Sigmoid colon (tissue), 7 donors: Measurements from ENCODE around the gene GRIN1. TPM values are rescaled to one million over a fixed set of nuclear protein-coding genes. Genes with fewer than 3 reads are reported as not detected.
"Not testable (repeated sequence)": the region's sequence is repeated elsewhere in the genome, so short reads cannot be mapped to it uniquely, and the experiment has no call there.

Experiments used
- DNase-seq: peaks from one replicate; pipeline ENCODE4 v3.0.0-alpha.2; 2019
- H3K27ac ChIP-seq, 4 donors: fragments of 200-600 bp; sonication (generic); one replicate each; pipeline ENCODE4 v1.5.1; 2016 to 2019; ENCODE audit warnings: mild to moderate bottlenecking in 1 of 4
- H3K27me3 ChIP-seq, 3 donors: fragments of 200-600 bp; sonication (generic); one replicate each; pipeline ENCODE4 v1.5.1; 2019; ENCODE audit warnings: mild to moderate bottlenecking in 1 of 3
- H3K36me3 ChIP-seq, 4 donors: fragments of 200-600 bp; sonication (generic); one replicate each; pipeline ENCODE4 v1.5.1; 2016 to 2019
- H3K4me1 ChIP-seq, 4 donors: fragments of 200-600 bp; sonication (generic); one replicate each; pipeline ENCODE4 v1.5.1; 2017 to 2019
- H3K4me3 ChIP-seq, 4 donors: fragments of 200-600 bp; sonication (generic); one replicate each; pipeline ENCODE4 v1.5.1; 2017 to 2019; ENCODE audit warnings: mild to moderate bottlenecking in 2 of 4, moderate library complexity in 1 of 4
- H3K9me3 ChIP-seq, 4 donors: fragments of 200-600 bp in 3 of 4; sonication (generic) in 3 of 4; one replicate each; pipeline versions ENCODE4 v1.5.1 to v1.6.1; 2013 to 2019
- EP300 ChIP-seq, 4 donors: sonication (generic); formaldehyde crosslinking; IDR thresholded peaks; one replicate each; pipeline ENCODE4 v1.6.1; 2017; ENCODE audit warnings: antibody characterized with exemption in 4 of 4
- POLR2A ChIP-seq, 2 donors: fragments of 450-650 bp; IDR thresholded peaks; one replicate each; pipeline ENCODE4 v1.6.1; 2016; ENCODE audit warnings: antibody characterized with exemption in 2 of 2, mild to moderate bottlenecking in 2 of 2, moderate library complexity in 2 of 2
- POLR2AphosphoS5 ChIP-seq, 4 donors: sonication (generic); formaldehyde crosslinking; IDR thresholded peaks; one replicate each; pipeline ENCODE4 v1.6.1; 2017; ENCODE audit warnings: antibody characterized with exemption in 4 of 4
- WGBS, 2 donors: extraction: QIAGEN DNeasy Blood & Tissue Kit; methylation state at CpG; one replicate each; pipeline ENCODE4 v1.1.7; 2013; 5-methylcytosine and 5-hydroxymethylcytosine counted together
- intact Hi-C: fragments of 100-400 bp; cut with DNase I; formaldehyde crosslinking; loops from one replicate; pipeline ENCODE4 v1.15.1; 2023
- polyA plus RNA-seq, 3 donors: library from polyadenylated mRNA; stranded (reverse); fragments of 200-250 nt; gene quantifications; one replicate each; pipeline ENCODE4 v1.2.3, GENCODE V29; 2013
- total RNA-seq, 4 donors: library from RNA; depleted of rRNA; stranded (reverse); fragments of >200 nt; gene quantifications; one replicate each; pipeline ENCODE4 v1.1.0, GENCODE V29; 2016
- TF ChIP-seq, protein P1 (sequence below), 4 experiments: fragments of 450-650 bp in 3 of 4; fragments of 200-600 bp in 1 of 4; IDR thresholded peaks; one replicate each; pipeline ENCODE4 v1.5.1; 2016 to 2019; ENCODE audit warnings: antibody characterized with exemption in 4 of 4, mild to moderate bottlenecking in 3 of 4, moderate library complexity in 2 of 4
- donor health status: healthy with polysubstance abuse.
- donor health status: Bipolar disorder and iron deficiency.
- donor health status: healthy.

Gene GRIN1
- total and polyA plus RNA-seq, 7 donors: 0.16 to 1.1 (median 0.41) TPM; not detected in 2

DNA sequence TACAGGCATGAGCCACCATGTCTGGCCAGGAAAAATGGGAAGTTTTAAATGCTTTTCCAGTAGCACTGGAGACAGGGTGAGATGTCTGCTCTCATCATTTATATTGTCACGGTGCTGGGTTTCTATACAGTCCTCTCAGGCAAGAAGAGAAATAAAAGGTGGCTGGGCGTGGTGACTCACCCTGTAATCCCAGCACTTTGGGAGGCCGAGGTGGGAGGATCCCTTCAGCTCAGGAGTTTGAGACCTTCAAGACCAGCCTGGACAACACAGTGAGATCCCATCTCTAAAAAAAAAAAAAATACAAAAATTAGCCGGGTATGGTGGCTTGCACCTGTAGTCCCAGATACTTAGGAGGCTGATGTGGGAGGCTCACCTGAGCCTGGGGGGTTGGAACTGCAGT is 4.8 kb upstream of the GRIN1 start:
- Histone ChIP-seq H3K9me3 (peaks cover 0 to 7% (median 4%) of the 10 kb centered on the region in 4 donors), H3K4me3 (no peak overlapping the region), H3K27ac (no peak overlapping the region), H3K27me3 (peaks cover 26 to 81% (median 32%) of the 10 kb centered on the region in 3 donors), H3K4me1 (peaks cover 0 to 19% (median 12%) of the 10 kb centered on the region in 4 donors), H3K36me3 (no peaks in the 10 kb centered on the region)
- intact Hi-C loops: no loop called here
- 59 to 84% methylated on average over 4 of the region's 4 CpGs for WGBS, 2 donors
- no peak for DNase-seq
- TF ChIP-seq, protein P1, sequence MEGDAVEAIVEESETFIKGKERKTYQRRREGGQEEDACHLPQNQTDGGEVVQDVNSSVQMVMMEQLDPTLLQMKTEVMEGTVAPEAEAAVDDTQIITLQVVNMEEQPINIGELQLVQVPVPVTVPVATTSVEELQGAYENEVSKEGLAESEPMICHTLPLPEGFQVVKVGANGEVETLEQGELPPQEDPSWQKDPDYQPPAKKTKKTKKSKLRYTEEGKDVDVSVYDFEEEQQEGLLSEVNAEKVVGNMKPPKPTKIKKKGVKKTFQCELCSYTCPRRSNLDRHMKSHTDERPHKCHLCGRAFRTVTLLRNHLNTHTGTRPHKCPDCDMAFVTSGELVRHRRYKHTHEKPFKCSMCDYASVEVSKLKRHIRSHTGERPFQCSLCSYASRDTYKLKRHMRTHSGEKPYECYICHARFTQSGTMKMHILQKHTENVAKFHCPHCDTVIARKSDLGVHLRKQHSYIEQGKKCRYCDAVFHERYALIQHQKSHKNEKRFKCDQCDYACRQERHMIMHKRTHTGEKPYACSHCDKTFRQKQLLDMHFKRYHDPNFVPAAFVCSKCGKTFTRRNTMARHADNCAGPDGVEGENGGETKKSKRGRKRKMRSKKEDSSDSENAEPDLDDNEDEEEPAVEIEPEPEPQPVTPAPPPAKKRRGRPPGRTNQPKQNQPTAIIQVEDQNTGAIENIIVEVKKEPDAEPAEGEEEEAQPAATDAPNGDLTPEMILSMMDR (IDR thresholded peaks at IDR 0.05): no peak
- TF ChIP-seq POLR2AphosphoS5 (IDR thresholded peaks at IDR 0.05) (no peak), EP300 (IDR thresholded peaks at IDR 0.05) (no peak), POLR2A (IDR thresholded peaks at IDR 0.05) (no peak)

DNA sequence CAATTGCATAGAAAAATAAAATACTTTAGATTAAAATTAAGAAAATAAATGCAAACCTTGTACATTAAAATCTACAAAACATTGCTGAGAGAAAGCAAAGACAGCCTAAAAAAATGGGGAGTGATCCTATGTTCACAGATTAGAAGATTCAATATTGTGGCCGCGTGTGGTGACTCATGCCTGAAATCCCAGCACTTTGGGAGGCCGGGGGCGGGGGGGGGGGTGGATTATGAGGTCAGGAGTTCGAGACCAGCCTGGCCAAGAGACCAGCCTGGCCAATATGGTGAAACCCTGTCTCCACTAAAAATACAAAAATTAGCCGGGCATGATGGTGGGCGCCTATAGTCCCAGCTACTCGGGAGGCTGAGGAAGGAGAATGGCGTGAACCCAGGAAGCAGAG is 3.8 kb upstream of the GRIN1 start:
- intact Hi-C loops, H3K4me3 ChIP-seq, DNase-seq, H3K27ac ChIP-seq, H3K36me3 ChIP-seq, H3K9me3 ChIP-seq: not testable (repeated sequence)
- 77 to 81% methylated on average over 9 of the region's 9 CpGs for WGBS, 2 donors
- Histone ChIP-seq H3K4me1 (peaks cover 0 to 15% (median 11%) of the 10 kb centered on the region in 4 donors), H3K27me3 (peaks cover 35 to 89% (median 41%) of the 10 kb centered on the region in 3 donors)

DNA sequence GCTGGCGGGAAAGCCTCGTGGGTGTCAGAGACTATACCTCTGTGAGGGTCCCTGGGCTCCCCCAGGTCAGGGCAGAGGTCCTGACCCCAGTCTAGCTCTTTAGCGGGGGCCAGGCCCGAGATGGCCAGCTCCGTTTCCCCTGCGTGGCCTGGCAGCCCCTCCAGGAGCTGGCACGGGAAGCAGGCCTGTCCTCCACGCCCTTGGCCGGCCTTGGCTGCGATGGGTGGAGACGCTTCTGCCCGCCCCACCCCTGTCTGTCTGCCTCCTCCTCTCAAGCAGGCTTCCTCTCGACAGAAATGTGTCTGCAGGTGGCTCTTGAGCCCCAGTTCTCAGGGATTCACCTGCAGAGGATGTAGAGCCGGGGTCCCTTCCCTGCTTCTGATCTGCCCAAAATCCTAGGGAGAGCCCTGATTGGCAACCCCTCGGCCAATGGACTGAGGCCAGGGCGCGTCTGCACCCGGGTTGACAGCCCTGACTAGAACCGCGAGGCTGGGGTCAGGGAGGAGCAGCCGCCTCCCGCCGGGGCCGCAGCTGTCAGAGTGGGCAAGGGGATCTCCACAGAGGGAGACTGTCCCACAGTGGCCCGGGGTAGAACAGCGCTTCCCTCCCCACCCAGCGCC is 2.6 kb upstream of the GRIN1 start:
- no peaks in the 10 kb centered on the region for H3K36me3 ChIP-seq
- H3K9me3 ChIP-seq: no peaks in the 10 kb centered on the region
- H3K4me1 ChIP-seq: peaks cover 0 to 12% (median 9%) of the 10 kb centered on the region in 4 donors
- DNase-seq: no peak
- H3K27ac ChIP-seq: no peak overlapping the region
- TF ChIP-seq, protein P1 (IDR thresholded peaks at IDR 0.05): no peak
- TF ChIP-seq POLR2AphosphoS5 (IDR thresholded peaks at IDR 0.05) (no peak), EP300 (IDR thresholded peaks at IDR 0.05) (no peak), POLR2A (IDR thresholded peaks at IDR 0.05) (no peak)
- H3K27me3 ChIP-seq: peaks cover 45 to 92% (median 53%) of the 10 kb centered on the region in 3 donors
- WGBS, 2 donors: 20 to 35% methylated on average over 27 of the region's 27 CpGs
- no peak overlapping the region for H3K4me3 ChIP-seq
- intact Hi-C loops: no loop called here

DNA sequence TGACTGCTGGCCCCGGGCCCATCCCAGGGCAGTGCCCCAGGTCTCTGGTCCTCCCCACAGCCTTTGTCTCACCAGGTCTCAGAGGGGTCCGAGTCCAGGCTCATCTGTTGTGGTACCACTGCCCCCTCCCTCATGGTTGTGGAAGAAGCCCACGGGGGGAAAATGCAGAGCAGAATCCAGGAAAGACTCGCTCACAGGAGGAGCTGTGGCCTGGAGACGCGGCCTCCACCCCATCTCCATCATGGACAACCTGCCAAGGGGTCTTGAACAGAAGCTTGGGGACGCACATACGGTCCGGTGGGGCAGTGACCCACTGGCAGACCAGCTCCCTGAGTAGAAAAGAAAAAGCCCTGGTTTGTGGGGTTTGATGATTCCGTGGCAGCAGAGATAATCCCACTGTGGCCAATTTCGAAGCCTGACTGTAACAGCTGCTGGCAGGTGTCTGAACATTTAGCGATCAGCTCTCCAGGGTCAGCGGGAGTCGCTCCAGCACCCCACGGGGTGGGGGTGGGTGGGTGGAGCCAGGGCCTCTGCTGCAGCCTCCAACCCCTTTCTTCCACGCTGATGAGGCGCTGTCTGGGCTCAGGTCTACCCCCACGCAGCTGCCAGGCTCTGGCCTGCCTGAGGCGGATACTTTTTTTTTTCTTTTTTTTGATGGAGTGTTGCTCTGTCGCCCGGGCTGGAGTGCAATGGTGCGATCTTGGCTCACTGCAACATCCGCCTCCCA is 1.9 kb upstream of the GRIN1 start:
- H3K27me3 ChIP-seq: peaks cover 45 to 95% (median 60%) of the 10 kb centered on the region in 3 donors
- 70 to 75% methylated on average over 23 of the region's 23 CpGs for WGBS, 2 donors
- no peak for TF ChIP-seq POLR2AphosphoS5 (IDR thresholded peaks at IDR 0.05)
- TF ChIP-seq, protein P1 (IDR thresholded peaks at IDR 0.05): no peak
- TF ChIP-seq EP300 (IDR thresholded peaks at IDR 0.05): no peak
- TF ChIP-seq POLR2A (IDR thresholded peaks at IDR 0.05): no peak

DNA sequence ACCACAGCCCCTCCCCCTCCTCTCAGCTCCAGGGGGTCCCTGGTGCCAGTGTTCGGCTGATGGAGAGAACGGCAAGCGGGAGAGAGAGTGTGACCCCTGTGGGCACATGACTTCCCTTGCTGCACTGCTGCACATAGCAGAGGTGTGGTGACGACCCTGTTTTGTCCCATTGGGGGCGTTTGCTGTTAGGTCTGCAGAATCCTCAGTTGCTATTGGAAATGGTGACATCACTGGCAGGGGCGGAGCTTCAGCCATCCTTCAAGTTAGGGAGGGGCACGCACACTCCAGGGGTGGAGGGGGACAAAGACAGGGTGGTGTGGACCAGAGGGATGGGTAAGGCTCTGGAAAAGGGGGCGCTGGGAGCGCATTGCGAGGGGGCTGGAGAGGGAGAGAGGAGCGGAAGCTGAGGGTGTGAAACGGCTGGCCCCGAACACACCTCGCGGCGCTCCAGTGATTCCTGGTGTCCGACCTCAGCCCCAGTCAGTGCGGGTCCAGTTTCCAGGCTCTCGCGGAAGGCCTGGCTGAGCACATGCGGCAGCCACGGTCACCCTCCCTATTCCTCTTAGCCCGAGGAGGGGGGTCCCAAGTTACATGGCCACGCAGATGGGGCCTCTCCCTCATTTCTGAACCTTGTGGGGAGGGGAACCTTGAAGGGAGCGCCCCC is 764 bp upstream of the GRIN1 start:
- TF ChIP-seq, protein P1 (IDR thresholded peaks at IDR 0.05): no peak
- TF ChIP-seq POLR2AphosphoS5 (IDR thresholded peaks at IDR 0.05) (no peak), EP300 (IDR thresholded peaks at IDR 0.05) (no peak), POLR2A (IDR thresholded peaks at IDR 0.05) (no peak)
- intact Hi-C loops: no loop called here
- 10 to 20% methylated on average over 25 of the region's 25 CpGs for WGBS, 2 donors
- H3K27me3 ChIP-seq: peaks cover 45 to 100% (median 72%) of the 10 kb centered on the region in 3 donors
- H3K9me3 ChIP-seq: no peaks in the 10 kb centered on the region
- H3K36me3 ChIP-seq: no peaks in the 10 kb centered on the region
- no peak overlapping the region for H3K4me3 ChIP-seq
- no peak for DNase-seq
- no peak overlapping the region for H3K27ac ChIP-seq
- H3K4me1 ChIP-seq: peaks cover 0 to 12% (median 9%) of the 10 kb centered on the region in 4 donors

More for the DNA sequence above, 1.9 kb upstream of the GRIN1 start:
- intact Hi-C loops: no loop called here
- no peak for DNase-seq
- H3K27ac ChIP-seq: no peak overlapping the region
- H3K36me3 ChIP-seq: no peaks in the 10 kb centered on the region
- H3K4me1 ChIP-seq: peaks cover 0 to 12% (median 9%) of the 10 kb centered on the region in 4 donors
- no peak overlapping the region for H3K4me3 ChIP-seq
- H3K9me3 ChIP-seq: no peaks in the 10 kb centered on the region
